ENCODE data around the gene SLPI. TPM values are rescaled to one million over a fixed set of nuclear protein-coding genes. Genes with fewer than 3 reads are reported as not detected.

SLPI gene
- total RNA-seq, 1 experiment from 2014 or later, result 5.4 TPM

DNA sequence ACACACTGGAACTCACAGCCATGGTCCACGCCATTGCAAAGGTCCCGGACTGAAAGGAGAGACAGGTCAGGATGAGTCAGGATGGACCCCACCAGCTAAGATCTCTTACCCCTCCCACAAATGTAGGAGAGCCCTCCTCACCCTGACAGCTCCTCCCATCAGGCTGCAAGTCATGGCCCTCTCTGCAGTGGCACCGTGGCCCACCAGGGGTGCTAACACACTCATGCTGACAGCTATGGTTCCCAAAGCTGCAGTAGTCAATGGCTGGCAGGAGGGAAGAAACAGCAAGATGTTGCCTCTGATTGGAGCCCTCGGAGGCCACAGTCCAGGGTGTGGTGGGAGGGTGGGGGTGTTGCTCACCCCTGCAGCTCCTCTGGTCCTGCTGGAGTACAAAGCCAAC, 46.6 kb upstream of the SLPI start:
- DNase-seq (ENCODE audit: low read depth, low spot score), result peak; percentile 50
- ChIA-PET CTCF (interaction anchor here (0.7 to 2.0 kb wide), 17 partner anchors 8 to 617 kb away, joined by 3 to 28 read pairs (median 4); partner anchors contain the start of gene SYS1), POLR2A (interaction anchor here (0.7 to 0.8 kb wide), 2 partner anchors 9 to 257 kb away, joined by 3 to 6 read pairs; no protein-coding TSS in a partner anchor), RAD21 (ENCODE audit: low non-redundant PET in 1 of 2, low total read pairs in 2 of 2, uncharacterized antibody in 2 of 2, unreplicated experiment in 2 of 2) (interaction anchor here in 1 of 2 experiments (0.7 kb wide), 1 partner anchor 470 kb away, joined by 5 read pairs; no protein-coding TSS in a partner anchor)
- Histone ChIP-seq H4K20me1 (ENCODE audit: insufficient read depth) (no peaks in the 10 kb centered on the region), H3K27ac (ENCODE audit: low read depth, low read length) (no peak overlapping the region), H3K4me2 (ENCODE audit: low read length) (peak overlapping the region; percentile 20; the same call in 1 of the 2 replicates), H3K9me3 (ENCODE audit: control insufficient read depth in 1 of 2, insufficient read depth in 1 of 2, low read depth in 1 of 2, low read length in 2 of 2) (no peaks in the 10 kb centered on the region), H3K4me1 (ENCODE audit: control insufficient read depth in 1 of 2, insufficient read depth in 2 of 2, low read length in 2 of 2) (peaks cover 0 to 14% of the 10 kb centered on the region in 2 experiments; a peak in 2 of 4 replicates), H3K9me2 (ENCODE audit: insufficient read depth) (no peaks in the 10 kb centered on the region), H3K27me3 (ENCODE audit: insufficient read depth, low read length) (no peaks in the 10 kb centered on the region), H3K79me2 (ENCODE audit: insufficient read depth, low read length) (no peaks in the 10 kb centered on the region), H3K36me3 (ENCODE audit: control insufficient read depth in 1 of 2, insufficient read depth in 2 of 2, low read length in 2 of 2) (no peaks in the 10 kb centered on the region), H3K9ac (ENCODE audit: low read length) (no peak overlapping the region), H3K4me3 (replicated peaks in 1 of 2; ENCODE audit: low read depth in 1 of 2, low read length in 2 of 2) (no peak overlapping the region), H2AFZ (ENCODE audit: low read depth, low read length, poor library complexity, severe bottlenecking) (no peak overlapping the region)
- TF ChIP-seq EZH2phosphoT487 (IDR thresholded peaks at IDR 0.05; ENCODE audit: borderline replicate concordance) (no peak), RAD21 (IDR thresholded peaks at IDR 0.05; ENCODE audit: low read depth) (no peak), TCF7L2 (IDR thresholded peaks at IDR 0.05; ENCODE audit: borderline replicate concordance, extremely low read depth, insufficient read depth, insufficient read length) (no peak)
- TF ChIP-seq, protein P1, sequence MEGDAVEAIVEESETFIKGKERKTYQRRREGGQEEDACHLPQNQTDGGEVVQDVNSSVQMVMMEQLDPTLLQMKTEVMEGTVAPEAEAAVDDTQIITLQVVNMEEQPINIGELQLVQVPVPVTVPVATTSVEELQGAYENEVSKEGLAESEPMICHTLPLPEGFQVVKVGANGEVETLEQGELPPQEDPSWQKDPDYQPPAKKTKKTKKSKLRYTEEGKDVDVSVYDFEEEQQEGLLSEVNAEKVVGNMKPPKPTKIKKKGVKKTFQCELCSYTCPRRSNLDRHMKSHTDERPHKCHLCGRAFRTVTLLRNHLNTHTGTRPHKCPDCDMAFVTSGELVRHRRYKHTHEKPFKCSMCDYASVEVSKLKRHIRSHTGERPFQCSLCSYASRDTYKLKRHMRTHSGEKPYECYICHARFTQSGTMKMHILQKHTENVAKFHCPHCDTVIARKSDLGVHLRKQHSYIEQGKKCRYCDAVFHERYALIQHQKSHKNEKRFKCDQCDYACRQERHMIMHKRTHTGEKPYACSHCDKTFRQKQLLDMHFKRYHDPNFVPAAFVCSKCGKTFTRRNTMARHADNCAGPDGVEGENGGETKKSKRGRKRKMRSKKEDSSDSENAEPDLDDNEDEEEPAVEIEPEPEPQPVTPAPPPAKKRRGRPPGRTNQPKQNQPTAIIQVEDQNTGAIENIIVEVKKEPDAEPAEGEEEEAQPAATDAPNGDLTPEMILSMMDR (IDR thresholded peaks at IDR 0.05 in 2 of 3, conservative IDR thresholded peaks at IDR 0.05 in 1 of 3; ENCODE audit: borderline replicate concordance in 1 of 3, insufficient read depth in 1 of 3, low read depth in 2 of 3, low read length in 2 of 3), result peak in 2 of 3 experiments; percentile 73 to 83; a peak in 4 of 6 replicates
- ATAC-seq, result peak; percentile 99
- BruUV-seq (replicated peaks), result no TSS peak
- intact Hi-C loops (cut with micrococcal nuclease), result no loop called here

- ChIA-PET POLR2A (no interaction called here), RAD21 (ENCODE audit: low non-redundant PET in 1 of 2, low total read pairs in 2 of 2, uncharacterized antibody in 2 of 2, unreplicated experiment in 2 of 2) (interaction anchor here in 1 of 2 experiments (0.7 kb wide), 1 partner anchor 191 kb away, joined by 3 read pairs; no protein-coding TSS in a partner anchor), CTCF (interaction anchor here (1.9 kb wide), 1 partner anchor 8 kb away, joined by 28 read pairs; no protein-coding TSS in a partner anchor)
- H3K4me3 ChIP-seq (replicated peaks in 1 of 2; ENCODE audit: low read depth in 1 of 2, low read length in 2 of 2), result no peak overlapping the region
- no peaks in the 10 kb centered on the region for H3K9me2 ChIP-seq (ENCODE audit: insufficient read depth)
- no TSS peak for BruUV-seq (replicated peaks)
- no peak for DNase-seq (ENCODE audit: low read depth, low spot score)
- no peak overlapping the region for H3K27ac ChIP-seq (ENCODE audit: low read depth, low read length)
- H3K9me3 ChIP-seq (ENCODE audit: control insufficient read depth in 1 of 2, insufficient read depth in 1 of 2, low read depth in 1 of 2, low read length in 2 of 2), result no peaks in the 10 kb centered on the region; a peak in 1 of 4 replicates
- peaks cover 0 to 10% of the 10 kb centered on the region in 2 experiments; a peak in 2 of 4 replicates for H3K4me1 ChIP-seq (ENCODE audit: control insufficient read depth in 1 of 2, insufficient read depth in 2 of 2, low read length in 2 of 2)
- no peak overlapping the region for H3K9ac ChIP-seq (ENCODE audit: low read length)
- H3K36me3 ChIP-seq (ENCODE audit: control insufficient read depth in 1 of 2, insufficient read depth in 2 of 2, low read length in 2 of 2), result no peaks in the 10 kb centered on the region
- H3K27me3 ChIP-seq (ENCODE audit: insufficient read depth, low read length), result no peaks in the 10 kb centered on the region
- intact Hi-C loops (cut with micrococcal nuclease), result no loop called here
- H2AFZ ChIP-seq (ENCODE audit: low read depth, low read length, poor library complexity, severe bottlenecking), result no peak overlapping the region
- no peaks in the 10 kb centered on the region for H4K20me1 ChIP-seq (ENCODE audit: insufficient read depth)
- no peaks in the 10 kb centered on the region for H3K79me2 ChIP-seq (ENCODE audit: insufficient read depth, low read length)
- H3K4me2 ChIP-seq (ENCODE audit: low read length), result no peak overlapping the region
- ATAC-seq, result no peak
- TF ChIP-seq, protein P2, sequence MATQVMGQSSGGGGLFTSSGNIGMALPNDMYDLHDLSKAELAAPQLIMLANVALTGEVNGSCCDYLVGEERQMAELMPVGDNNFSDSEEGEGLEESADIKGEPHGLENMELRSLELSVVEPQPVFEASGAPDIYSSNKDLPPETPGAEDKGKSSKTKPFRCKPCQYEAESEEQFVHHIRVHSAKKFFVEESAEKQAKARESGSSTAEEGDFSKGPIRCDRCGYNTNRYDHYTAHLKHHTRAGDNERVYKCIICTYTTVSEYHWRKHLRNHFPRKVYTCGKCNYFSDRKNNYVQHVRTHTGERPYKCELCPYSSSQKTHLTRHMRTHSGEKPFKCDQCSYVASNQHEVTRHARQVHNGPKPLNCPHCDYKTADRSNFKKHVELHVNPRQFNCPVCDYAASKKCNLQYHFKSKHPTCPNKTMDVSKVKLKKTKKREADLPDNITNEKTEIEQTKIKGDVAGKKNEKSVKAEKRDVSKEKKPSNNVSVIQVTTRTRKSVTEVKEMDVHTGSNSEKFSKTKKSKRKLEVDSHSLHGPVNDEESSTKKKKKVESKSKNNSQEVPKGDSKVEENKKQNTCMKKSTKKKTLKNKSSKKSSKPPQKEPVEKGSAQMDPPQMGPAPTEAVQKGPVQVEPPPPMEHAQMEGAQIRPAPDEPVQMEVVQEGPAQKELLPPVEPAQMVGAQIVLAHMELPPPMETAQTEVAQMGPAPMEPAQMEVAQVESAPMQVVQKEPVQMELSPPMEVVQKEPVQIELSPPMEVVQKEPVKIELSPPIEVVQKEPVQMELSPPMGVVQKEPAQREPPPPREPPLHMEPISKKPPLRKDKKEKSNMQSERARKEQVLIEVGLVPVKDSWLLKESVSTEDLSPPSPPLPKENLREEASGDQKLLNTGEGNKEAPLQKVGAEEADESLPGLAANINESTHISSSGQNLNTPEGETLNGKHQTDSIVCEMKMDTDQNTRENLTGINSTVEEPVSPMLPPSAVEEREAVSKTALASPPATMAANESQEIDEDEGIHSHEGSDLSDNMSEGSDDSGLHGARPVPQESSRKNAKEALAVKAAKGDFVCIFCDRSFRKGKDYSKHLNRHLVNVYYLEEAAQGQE (IDR thresholded peaks at IDR 0.05; ENCODE audit: low read depth), result no peak
- TF ChIP-seq, protein P3, sequence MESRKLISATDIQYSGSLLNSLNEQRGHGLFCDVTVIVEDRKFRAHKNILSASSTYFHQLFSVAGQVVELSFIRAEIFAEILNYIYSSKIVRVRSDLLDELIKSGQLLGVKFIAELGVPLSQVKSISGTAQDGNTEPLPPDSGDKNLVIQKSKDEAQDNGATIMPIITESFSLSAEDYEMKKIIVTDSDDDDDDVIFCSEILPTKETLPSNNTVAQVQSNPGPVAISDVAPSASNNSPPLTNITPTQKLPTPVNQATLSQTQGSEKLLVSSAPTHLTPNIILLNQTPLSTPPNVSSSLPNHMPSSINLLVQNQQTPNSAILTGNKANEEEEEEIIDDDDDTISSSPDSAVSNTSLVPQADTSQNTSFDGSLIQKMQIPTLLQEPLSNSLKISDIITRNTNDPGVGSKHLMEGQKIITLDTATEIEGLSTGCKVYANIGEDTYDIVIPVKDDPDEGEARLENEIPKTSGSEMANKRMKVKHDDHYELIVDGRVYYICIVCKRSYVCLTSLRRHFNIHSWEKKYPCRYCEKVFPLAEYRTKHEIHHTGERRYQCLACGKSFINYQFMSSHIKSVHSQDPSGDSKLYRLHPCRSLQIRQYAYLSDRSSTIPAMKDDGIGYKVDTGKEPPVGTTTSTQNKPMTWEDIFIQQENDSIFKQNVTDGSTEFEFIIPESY (IDR thresholded peaks at IDR 0.05; ENCODE audit: extremely low read depth, insufficient replicate concordance, low read length), result no peak
- TF ChIP-seq, protein P4, sequence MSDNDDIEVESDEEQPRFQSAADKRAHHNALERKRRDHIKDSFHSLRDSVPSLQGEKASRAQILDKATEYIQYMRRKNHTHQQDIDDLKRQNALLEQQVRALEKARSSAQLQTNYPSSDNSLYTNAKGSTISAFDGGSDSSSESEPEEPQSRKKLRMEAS (IDR thresholded peaks at IDR 0.05), result no peak
These were observed 45.4 kb upstream of the SLPI start for GRCh38 chr20:45299786-45300185.

Data from HCT116 (cell line).